GM19035 (cell line): ENCODE data around the gene NUBP1.

Experiments
- ATAC-seq: cut with Tn5 transposase; IDR thresholded peaks from one replicate; pipeline ENCODE4 v1.9.1; 2021; ENCODE audit not compliant: unreplicated experiment

NUBP1 gene

GRCh38 chr16:10799736-10800135, 56.1 kb downstream of the NUBP1 start:
- ATAC-seq = no peak

GRCh38 chr16:10805334-10805733, 61.7 kb downstream of the NUBP1 start:
- ATAC-seq = no peak

GRCh38 chr16:10806698-10807097, 63.1 kb downstream of the NUBP1 start:
- no peak for ATAC-seq

GRCh38 chr16:10808218-10808617, 64.6 kb downstream of the NUBP1 start:
- ATAC-seq = no peak

GRCh38 chr16:10808850-10809249, 65.2 kb downstream of the NUBP1 start:
- ATAC-seq = no peak

- no peak for ATAC-seq
These were observed 66.1 kb downstream of the NUBP1 start for GRCh38 chr16:10809706-10810105.

- ATAC-seq = peak; percentile 63
These were observed 68.9 kb downstream of the NUBP1 start for GRCh38 chr16:10812312-10813098.

- no peak for ATAC-seq
These were observed 69.4 kb downstream of the NUBP1 start for GRCh38 chr16:10813099-10813455.

- no peak for ATAC-seq
These were observed 73.9 kb downstream of the NUBP1 start for GRCh38 chr16:10817514-10817913.

- ATAC-seq = no peak
These were observed 74.6 kb downstream of the NUBP1 start, which contains the start of gene TVP23A for GRCh38 chr16:10817963-10818941. TVP23A (minus strand) TSS chr16:10818794; CDS start chr16:10818493, 301 bp downstream.
